A673 (cell line): ENCODE data around the gene PDSS1. TPM values are rescaled to one million over a fixed set of nuclear protein-coding genes. Genes with fewer than 3 reads are reported as not detected.

Experiments used
- BruUV-seq: library from RNA; stranded (reverse); fragments of 400-500 nt; replicated peaks from 2 replicates; lab custom pipeline; 2021; lab: Mats Ljungman, UMichigan
- CTCF ChIA-PET: fragments of 300-600 bp; sonication (Branson Sonifier 250); formaldehyde crosslinking; loops from one replicate; lab custom pipeline; 2022; ENCODE audit warnings: antibody characterized with exemption; lab: Charles Lee
- POLR2A ChIA-PET: fragments of 300-600 bp; sonication (Branson Sonifier 250); formaldehyde crosslinking; loops from one replicate; lab custom pipeline; 2022; ENCODE audit warnings: antibody characterized with exemption; ENCODE audit not compliant: low non-redundant PET; lab: Charles Lee
- DNase-seq: peaks from one replicate; pipeline ENCODE4 v3.0.0-alpha.2; 2015; ENCODE audit warnings: low spot score
- H3K27ac ChIP-seq: fragments of 200-600 bp; sonication (generic); 2 replicates; pipeline ENCODE4 v1.5.1; 2016; ENCODE audit warnings: mixed run types, low read depth, mild to moderate bottlenecking, mixed read lengths, antibody characterized with exemption, low read length; ENCODE audit not compliant: poor library complexity, severe bottlenecking
- H3K27me3 ChIP-seq: fragments of 200-600 bp; sonication (generic); replicated peaks from 2 replicates; pipeline ENCODE4 v1.6.1; 2017; ENCODE audit warnings: mixed run types, low read depth, mild to moderate bottlenecking, mixed read lengths, antibody characterized with exemption, low read length; ENCODE audit not compliant: insufficient read depth, poor library complexity
- H3K36me3 ChIP-seq: fragments of 200-600 bp; sonication (generic); 2 replicates; pipeline ENCODE4 v1.6.1; 2016; ENCODE audit warnings: mixed run types, mild to moderate bottlenecking, mixed read lengths, antibody characterized with exemption, low read length; ENCODE audit not compliant: insufficient read depth, poor library complexity, severe bottlenecking
- H3K4me1 ChIP-seq: fragments of 200-600 bp; sonication (generic); 2 replicates; pipeline ENCODE4 v1.6.1; 2017; ENCODE audit warnings: mixed run types, mild to moderate bottlenecking, mixed read lengths, antibody characterized with exemption, low read length; ENCODE audit not compliant: insufficient read depth, poor library complexity, severe bottlenecking
- H3K4me3 ChIP-seq: fragments of 200-600 bp; sonication (generic); 2 replicates; pipeline ENCODE4 v1.5.1; 2016; ENCODE audit warnings: low read depth, mixed run types, mild to moderate bottlenecking, mixed read lengths, low read length; ENCODE audit not compliant: poor library complexity, severe bottlenecking
- H3K9me3 ChIP-seq: fragments of 200-600 bp; sonication (generic); 2 replicates; pipeline ENCODE4 v1.6.1; 2016; ENCODE audit warnings: mixed run types, low read depth, mild to moderate bottlenecking, mixed read lengths, antibody characterized with exemption, low read length; ENCODE audit not compliant: poor library complexity, severe bottlenecking
- CTCF ChIP-seq: fragments of 300-800, 200-600 bp; sonication (generic); conservative IDR thresholded peaks from 2 replicates; pipeline ENCODE4 v1.5.1; 2017; ENCODE audit warnings: low read depth, mild to moderate bottlenecking, antibody characterized with exemption, low read length, moderate library complexity, mixed read lengths
- EZH2 ChIP-seq: fragments of 200-600 bp; sonication (generic); IDR thresholded peaks from 2 replicates; pipeline ENCODE4 v1.6.1; 2017; ENCODE audit warnings: borderline replicate concordance, low read depth, mild to moderate bottlenecking, mixed read lengths, antibody characterized with exemption, low read length; ENCODE audit not compliant: poor library complexity, severe bottlenecking
- intact Hi-C: fragments of 100-400 bp; cut with micrococcal nuclease; formaldehyde crosslinking; loops from one replicate; pipeline ENCODE4 v1.10.0; 2022; ENCODE audit not compliant: unreplicated experiment
- total RNA-seq: library from RNA; stranded (reverse); gene quantifications from 2 replicates; pipeline ENCODE4 v1.2.3, GENCODE V29; 2021

PDSS1 gene
- total RNA-seq, 1 experiment from 2014 or later = 55.4 TPM

- H3K27ac ChIP-seq = no peak overlapping the region
- DNase-seq = no peak
- intact Hi-C loops = no loop called here
- no peaks in the 10 kb centered on the region for H3K4me1 ChIP-seq
- TF ChIP-seq CTCF (no peak), EZH2 (no peak)
- H3K4me3 ChIP-seq = no peak overlapping the region
- H3K9me3 ChIP-seq = no peaks in the 10 kb centered on the region
- POLR2A ChIA-PET = interaction anchor here (0.6 kb wide), 1 partner anchor 39 kb away, joined by 3 read pairs; no protein-coding TSS in a partner anchor
- CTCF ChIA-PET = no interaction called here
- no TSS peak for BruUV-seq
- peaks cover 10% of the 10 kb centered on the region for H3K36me3 ChIP-seq
- H3K27me3 ChIP-seq = no peaks in the 10 kb centered on the region
These were observed 44.5 kb upstream of the PDSS1 start for GRCh38 chr10:26653004-26653403.

- H3K36me3 ChIP-seq = peaks cover 13% of the 10 kb centered on the region
- no peaks in the 10 kb centered on the region for H3K27me3 ChIP-seq
- intact Hi-C loops = no loop called here
- H3K4me1 ChIP-seq = no peaks in the 10 kb centered on the region
- CTCF ChIA-PET = no interaction called here
- no peak for DNase-seq
- no peak overlapping the region for H3K27ac ChIP-seq
- no peaks in the 10 kb centered on the region for H3K9me3 ChIP-seq
- POLR2A ChIA-PET = no interaction called here
- TF ChIP-seq EZH2 (no peak), CTCF (no peak)
- no peak overlapping the region for H3K4me3 ChIP-seq
- no TSS peak for BruUV-seq
These were observed 41.8 kb upstream of the PDSS1 start for GRCh38 chr10:26655746-26656145.

- POLR2A ChIA-PET = no interaction called here
- Histone ChIP-seq H3K27me3 (no peaks in the 10 kb centered on the region), H3K9me3 (peaks cover 3% of the 10 kb centered on the region), H3K27ac (no peak overlapping the region), H3K4me1 (no peaks in the 10 kb centered on the region), H3K4me3 (no peak overlapping the region), H3K36me3 (peaks cover 84% of the 10 kb centered on the region)
- CTCF ChIA-PET = no interaction called here
- TF ChIP-seq CTCF = no peak
- no peak for TF ChIP-seq EZH2
- no peak for DNase-seq
- intact Hi-C loops = no loop called here
- no TSS peak for BruUV-seq
These were observed 34.6 kb upstream of the PDSS1 start for GRCh38 chr10:26662864-26663263.
